Neural cell (in vitro differentiated cells): Measurements from ENCODE around the gene CAPN9. TPM values are rescaled to one million over a fixed set of nuclear protein-coding genes. Genes with fewer than 3 reads are reported as not detected.
A peak's percentile ranks its signal among the peaks of the same experiment; 100 is the strongest.

Source experiments
- H2AFZ ChIP-seq: fragments of 200-600, 300-800 bp; sonication (generic), shearing (Covaris generic); 2 replicates; pipeline ENCODE4 v1.6.0; 2014; ENCODE audit warnings: low read depth, mild to moderate bottlenecking, antibody characterized with exemption, low read length, moderate library complexity
- H3F3A ChIP-seq: fragments of 200-600 bp; shearing (Covaris generic); 2 replicates; pipeline ENCODE4 v1.6.1; 2016; ENCODE audit warnings: mild to moderate bottlenecking, moderate library complexity, mixed read lengths, antibody characterized with exemption, low read length; ENCODE audit not compliant: insufficient read depth, poor library complexity, severe bottlenecking
- H3K27ac ChIP-seq: fragments of 200-600, 300-800 bp; sonication (generic), shearing (Covaris generic); 2 replicates; pipeline ENCODE4 v1.5.1; 2014; ENCODE audit warnings: mild to moderate bottlenecking, low read length, moderate library complexity
- H3K27me3 ChIP-seq: fragments of 300-800, 200-600 bp; sonication (generic), shearing (Covaris generic); 2 replicates; pipeline ENCODE4 v1.6.0; 2014; ENCODE audit warnings: mild to moderate bottlenecking, low read depth, low read length, moderate library complexity; ENCODE audit not compliant: insufficient read depth
- H3K36me3 ChIP-seq: fragments of 300-800, 200-600 bp; sonication (generic), shearing (Covaris generic); 2 replicates; pipeline ENCODE4 v1.5.1; 2014; ENCODE audit warnings: mild to moderate bottlenecking, antibody characterized with exemption, low read length, moderate library complexity; ENCODE audit not compliant: insufficient read depth
- H3K4me2 ChIP-seq: fragments of 300-800, 200-600 bp; sonication (generic), shearing (Covaris generic); 2 replicates; pipeline ENCODE4 v1.6.0; 2014; ENCODE audit warnings: mild to moderate bottlenecking, low read length
- H3K4me3 ChIP-seq: fragments of 300-800, 200-600 bp; sonication (generic), shearing (Covaris generic); 2 replicates; pipeline ENCODE4 v1.5.1; 2014; ENCODE audit warnings: mild to moderate bottlenecking, low read length, moderate library complexity
- H3K79me2 ChIP-seq: fragments of 200-600 bp; shearing (Covaris generic); replicated peaks from 2 replicates; pipeline ENCODE4 v1.6.0; 2014; ENCODE audit warnings: mild to moderate bottlenecking, low read length, moderate library complexity; ENCODE audit not compliant: insufficient read depth
- H3K9ac ChIP-seq: fragments of 300-800, 200-600 bp; sonication (generic), shearing (Covaris generic); 2 replicates; pipeline ENCODE4 v1.6.1; 2016; ENCODE audit warnings: mild to moderate bottlenecking, low read length, mixed read lengths
- H3K9me2 ChIP-seq: fragments of 200-600 bp; shearing (Covaris generic); 2 replicates; pipeline ENCODE4 v1.6.1; 2016; ENCODE audit warnings: mild to moderate bottlenecking, low read length, mixed read lengths; ENCODE audit not compliant: insufficient read depth
- H3K9me3 ChIP-seq: fragments of 200-600, 300-800 bp; sonication (generic), shearing (Covaris generic); 2 replicates; pipeline ENCODE4 v1.6.1; 2016; ENCODE audit warnings: mild to moderate bottlenecking, mixed run types, low read length, moderate library complexity, mixed read lengths
- H4K20me1 ChIP-seq: fragments of 200-600 bp; shearing (Covaris generic); 2 replicates; pipeline ENCODE4 v1.6.1; 2016; ENCODE audit warnings: mild to moderate bottlenecking, mixed run types; ENCODE audit not compliant: insufficient read depth
- EP300 ChIP-seq: fragments of 450-650 bp; conservative IDR thresholded peaks from 2 replicates; pipeline ENCODE4 v1.6.1; 2014; ENCODE audit warnings: antibody characterized with exemption, mild to moderate bottlenecking, moderate library complexity; ENCODE audit not compliant: poor library complexity, severe bottlenecking
- EZH2 ChIP-seq: fragments of 200-600, 300-800 bp; shearing (Covaris generic), sonication (generic); IDR thresholded peaks from 2 replicates; pipeline ENCODE4 v1.6.1; 2014; ENCODE audit warnings: antibody characterized with exemption, low read length, borderline replicate concordance, mild to moderate bottlenecking; ENCODE audit not compliant: insufficient read depth, poor library complexity, severe bottlenecking
- MXI1 ChIP-seq: fragments of 450-650 bp; conservative IDR thresholded peaks from 2 replicates; pipeline ENCODE4 v1.6.1; 2014; ENCODE audit warnings: antibody characterized with exemption, mild to moderate bottlenecking; ENCODE audit not compliant: poor library complexity, severe bottlenecking
- POLR2AphosphoS5 ChIP-seq: IDR thresholded peaks from 2 replicates; pipeline ENCODE4 v1.6.1; 2012
- RAD21 ChIP-seq: fragments of 450-650 bp; conservative IDR thresholded peaks from 2 replicates; pipeline ENCODE4 v1.6.1; 2014; ENCODE audit warnings: antibody characterized with exemption, mild to moderate bottlenecking, moderate library complexity
- SMC3 ChIP-seq: fragments of 450-650 bp; conservative IDR thresholded peaks from 2 replicates; pipeline ENCODE4 v1.6.1; 2014; ENCODE audit warnings: antibody characterized with exemption, mild to moderate bottlenecking, moderate library complexity; ENCODE audit not compliant: poor library complexity
- TAF1 ChIP-seq: IDR thresholded peaks from 2 replicates; pipeline ENCODE4 v1.6.1; 2012; ENCODE audit warnings: low read depth
- polyA plus RNA-seq: library from polyadenylated mRNA; depleted of rRNA; stranded (reverse); fragments of >200 nt; gene quantifications from 2 replicates; pipeline ENCODE4 v1.2.3, GENCODE V29; 2014
- TF ChIP-seq, protein P1 (sequence below): fragments of 450-650 bp; IDR thresholded peaks from 2 replicates; pipeline ENCODE4 v1.5.1; 2014; ENCODE audit warnings: antibody characterized with exemption, mild to moderate bottlenecking, moderate library complexity; ENCODE audit not compliant: poor library complexity, severe bottlenecking
- TF ChIP-seq, protein P2 (sequence below): IDR thresholded peaks from 2 replicates; pipeline ENCODE4 v1.6.1; 2012; ENCODE audit warnings: borderline replicate concordance

Gene CAPN9
- polyA plus RNA-seq, 1 donor from 2014 or later: 0.14 TPM

DNA sequence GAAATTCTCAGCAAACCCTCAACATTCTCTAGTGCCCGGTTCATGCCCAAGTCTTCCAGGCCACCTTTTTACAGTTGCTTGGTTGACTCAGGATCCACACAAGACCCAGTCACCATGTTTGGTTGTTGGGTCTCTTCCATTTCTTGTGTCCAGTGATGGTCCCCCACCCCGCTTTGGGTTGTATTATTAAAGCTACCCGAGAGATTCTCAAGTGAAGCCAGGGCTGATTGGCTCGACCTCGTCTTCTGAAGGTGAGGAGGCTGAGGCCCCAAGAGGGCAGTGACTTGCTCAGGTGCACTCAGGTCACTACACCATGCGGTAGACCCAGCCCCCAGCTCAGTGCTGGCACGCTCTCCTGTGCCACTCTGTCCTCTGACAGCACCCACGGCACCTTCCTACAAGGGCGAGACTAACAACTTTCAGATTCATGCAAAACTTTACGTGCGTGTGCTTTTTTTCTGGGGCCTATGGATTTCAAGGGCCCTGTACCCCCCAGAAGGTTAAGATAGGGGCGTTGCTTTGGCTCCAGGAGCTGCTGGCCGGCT lies 50.3 kb downstream of the CAPN9 start:
- H3K9me3 ChIP-seq: no peaks in the 10 kb centered on the region
- no peaks in the 10 kb centered on the region for H3K79me2 ChIP-seq
- H3F3A ChIP-seq: no peaks in the 10 kb centered on the region
- no peak overlapping the region for H2AFZ ChIP-seq
- no peaks in the 10 kb centered on the region for H3K36me3 ChIP-seq
- no peak overlapping the region for H3K4me3 ChIP-seq
- H3K9ac ChIP-seq: no peak overlapping the region
- no peaks in the 10 kb centered on the region for H4K20me1 ChIP-seq
- no peak overlapping the region for H3K4me2 ChIP-seq
- no peaks in the 10 kb centered on the region for H3K9me2 ChIP-seq
- TF ChIP-seq, protein P1, sequence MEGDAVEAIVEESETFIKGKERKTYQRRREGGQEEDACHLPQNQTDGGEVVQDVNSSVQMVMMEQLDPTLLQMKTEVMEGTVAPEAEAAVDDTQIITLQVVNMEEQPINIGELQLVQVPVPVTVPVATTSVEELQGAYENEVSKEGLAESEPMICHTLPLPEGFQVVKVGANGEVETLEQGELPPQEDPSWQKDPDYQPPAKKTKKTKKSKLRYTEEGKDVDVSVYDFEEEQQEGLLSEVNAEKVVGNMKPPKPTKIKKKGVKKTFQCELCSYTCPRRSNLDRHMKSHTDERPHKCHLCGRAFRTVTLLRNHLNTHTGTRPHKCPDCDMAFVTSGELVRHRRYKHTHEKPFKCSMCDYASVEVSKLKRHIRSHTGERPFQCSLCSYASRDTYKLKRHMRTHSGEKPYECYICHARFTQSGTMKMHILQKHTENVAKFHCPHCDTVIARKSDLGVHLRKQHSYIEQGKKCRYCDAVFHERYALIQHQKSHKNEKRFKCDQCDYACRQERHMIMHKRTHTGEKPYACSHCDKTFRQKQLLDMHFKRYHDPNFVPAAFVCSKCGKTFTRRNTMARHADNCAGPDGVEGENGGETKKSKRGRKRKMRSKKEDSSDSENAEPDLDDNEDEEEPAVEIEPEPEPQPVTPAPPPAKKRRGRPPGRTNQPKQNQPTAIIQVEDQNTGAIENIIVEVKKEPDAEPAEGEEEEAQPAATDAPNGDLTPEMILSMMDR: no peak
- no peak for TF ChIP-seq SMC3
- TF ChIP-seq EP300: no peak
- no peak for TF ChIP-seq RAD21
- no peak for TF ChIP-seq MXI1
- no peak for TF ChIP-seq TAF1
- TF ChIP-seq, protein P2, sequence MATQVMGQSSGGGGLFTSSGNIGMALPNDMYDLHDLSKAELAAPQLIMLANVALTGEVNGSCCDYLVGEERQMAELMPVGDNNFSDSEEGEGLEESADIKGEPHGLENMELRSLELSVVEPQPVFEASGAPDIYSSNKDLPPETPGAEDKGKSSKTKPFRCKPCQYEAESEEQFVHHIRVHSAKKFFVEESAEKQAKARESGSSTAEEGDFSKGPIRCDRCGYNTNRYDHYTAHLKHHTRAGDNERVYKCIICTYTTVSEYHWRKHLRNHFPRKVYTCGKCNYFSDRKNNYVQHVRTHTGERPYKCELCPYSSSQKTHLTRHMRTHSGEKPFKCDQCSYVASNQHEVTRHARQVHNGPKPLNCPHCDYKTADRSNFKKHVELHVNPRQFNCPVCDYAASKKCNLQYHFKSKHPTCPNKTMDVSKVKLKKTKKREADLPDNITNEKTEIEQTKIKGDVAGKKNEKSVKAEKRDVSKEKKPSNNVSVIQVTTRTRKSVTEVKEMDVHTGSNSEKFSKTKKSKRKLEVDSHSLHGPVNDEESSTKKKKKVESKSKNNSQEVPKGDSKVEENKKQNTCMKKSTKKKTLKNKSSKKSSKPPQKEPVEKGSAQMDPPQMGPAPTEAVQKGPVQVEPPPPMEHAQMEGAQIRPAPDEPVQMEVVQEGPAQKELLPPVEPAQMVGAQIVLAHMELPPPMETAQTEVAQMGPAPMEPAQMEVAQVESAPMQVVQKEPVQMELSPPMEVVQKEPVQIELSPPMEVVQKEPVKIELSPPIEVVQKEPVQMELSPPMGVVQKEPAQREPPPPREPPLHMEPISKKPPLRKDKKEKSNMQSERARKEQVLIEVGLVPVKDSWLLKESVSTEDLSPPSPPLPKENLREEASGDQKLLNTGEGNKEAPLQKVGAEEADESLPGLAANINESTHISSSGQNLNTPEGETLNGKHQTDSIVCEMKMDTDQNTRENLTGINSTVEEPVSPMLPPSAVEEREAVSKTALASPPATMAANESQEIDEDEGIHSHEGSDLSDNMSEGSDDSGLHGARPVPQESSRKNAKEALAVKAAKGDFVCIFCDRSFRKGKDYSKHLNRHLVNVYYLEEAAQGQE: no peak
- TF ChIP-seq POLR2AphosphoS5: no peak
- no peak for TF ChIP-seq EZH2
- no peak overlapping the region for H3K27ac ChIP-seq
- no peaks in the 10 kb centered on the region for H3K27me3 ChIP-seq

DNA sequence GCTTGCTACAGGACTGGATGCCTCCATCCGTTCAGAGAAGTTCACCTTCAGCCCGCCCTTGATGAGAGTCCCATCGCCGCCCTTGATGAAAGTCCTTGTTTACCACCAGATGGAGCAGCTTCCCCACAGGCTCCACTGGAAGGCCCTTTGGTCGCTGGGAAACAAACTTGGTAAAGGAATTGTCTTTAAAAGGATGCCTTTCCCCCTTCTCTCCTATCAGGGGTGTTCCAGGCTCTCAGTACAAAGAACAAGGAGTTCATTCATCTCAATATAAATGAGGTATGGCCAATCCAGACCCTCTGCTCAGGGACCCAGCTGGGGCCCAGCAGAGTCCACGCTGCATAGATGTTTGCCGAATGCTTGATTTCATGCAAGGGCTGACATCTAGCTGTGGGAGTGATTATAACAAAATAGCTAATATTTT lies 50.8 kb downstream of the CAPN9 start:
- Histone ChIP-seq H3K79me2 (no peaks in the 10 kb centered on the region), H3K9me3 (no peaks in the 10 kb centered on the region), H3K9ac (no peak overlapping the region), H3K27ac (no peak overlapping the region), H3K4me3 (no peak overlapping the region), H3K9me2 (no peaks in the 10 kb centered on the region), H3K36me3 (no peaks in the 10 kb centered on the region), H3K4me2 (no peak overlapping the region), H3F3A (no peaks in the 10 kb centered on the region), H2AFZ (no peak overlapping the region), H3K27me3 (no peaks in the 10 kb centered on the region), H4K20me1 (no peaks in the 10 kb centered on the region)
- TF ChIP-seq RAD21 (peak; percentile 66), MXI1 (no peak), SMC3 (peak; percentile 70)
- TF ChIP-seq, protein P1: peak; percentile 55
